Loucy (cell line): ENCODE data around the gene TBL1X.

ENCODE experiments used
- CTCF ChIP-seq: fragments of 200-600 bp; sonication (generic); conservative IDR thresholded peaks from 2 replicates; pipeline ENCODE4 v1.5.1; 2014; ENCODE audit warnings: mild to moderate bottlenecking, antibody characterized with exemption, low read length
- EZH2phosphoT487 ChIP-seq: fragments of 200-600 bp; IDR thresholded peaks from 2 replicates; pipeline ENCODE4 v1.6.1; 2018; ENCODE audit warnings: antibody characterized with exemption, mild to moderate bottlenecking, moderate library complexity, borderline replicate concordance

DNA sequence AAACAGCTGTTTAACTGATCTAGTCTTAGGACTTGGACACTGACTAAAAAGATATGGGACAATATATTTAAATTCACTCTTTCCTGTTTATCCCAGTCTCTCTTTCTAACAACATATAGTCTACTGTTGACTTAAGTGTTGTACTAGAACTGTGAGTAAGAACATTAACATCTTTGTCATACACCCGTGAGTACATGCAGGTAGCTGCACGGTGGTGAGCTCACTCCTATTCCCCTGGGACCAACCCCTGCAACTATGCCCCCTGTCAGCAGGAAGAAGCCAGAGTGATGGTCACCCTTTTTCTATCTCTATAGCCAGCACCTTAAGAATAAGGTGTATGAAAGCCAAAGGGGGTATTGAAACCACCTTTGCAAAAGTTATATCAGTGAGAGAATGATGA lies 17.6 kb downstream of the TBL1X start:
- TF ChIP-seq EZH2phosphoT487: no peak
- no peak for TF ChIP-seq CTCF
